Ishikawa (cell line): ENCODE measurements around the gene ATP6V0C.

Experiments used
- CEBPB ChIP-seq: IDR thresholded peaks from 2 replicates; pipeline ENCODE4 v1.6.1; 2012
- CREB1 ChIP-seq: IDR thresholded peaks from 2 replicates; pipeline ENCODE4 v1.6.1; 2012; ENCODE audit warnings: low read depth
- EGR1 ChIP-seq: IDR thresholded peaks from 2 replicates; pipeline ENCODE4 v1.6.1; 2012
- EP300 ChIP-seq: IDR thresholded peaks from 2 replicates; pipeline ENCODE4 v1.6.1; 2012; ENCODE audit warnings: borderline replicate concordance
- FOXM1 ChIP-seq: IDR thresholded peaks from 2 replicates; pipeline ENCODE4 v1.6.1; 2012; ENCODE audit warnings: low read depth, borderline replicate concordance
- MAX ChIP-seq: IDR thresholded peaks from 2 replicates; pipeline ENCODE4 v1.6.1; 2012
- NFIC ChIP-seq: IDR thresholded peaks from 2 replicates; pipeline ENCODE4 v1.6.1; 2012
- RAD21 ChIP-seq: IDR thresholded peaks from 2 replicates; pipeline ENCODE4 v1.6.1; 2012; ENCODE audit warnings: low read depth
- REST ChIP-seq: IDR thresholded peaks from 2 replicates; pipeline ENCODE4 v1.6.1; 2012; ENCODE audit warnings: low read depth, mild to moderate bottlenecking
- TAF1 ChIP-seq: IDR thresholded peaks from 2 replicates; pipeline ENCODE4 v1.6.1; 2012; ENCODE audit warnings: low read depth, mild to moderate bottlenecking
- TCF12 ChIP-seq: IDR thresholded peaks from 2 replicates; pipeline ENCODE4 v1.6.1; 2012; ENCODE audit warnings: low read depth
- TEAD4 ChIP-seq: IDR thresholded peaks from 2 replicates; pipeline ENCODE4 v1.6.1; 2012
- USF1 ChIP-seq: IDR thresholded peaks from 2 replicates; pipeline ENCODE4 v1.6.1; 2012
- YY1 ChIP-seq: IDR thresholded peaks from 2 replicates; pipeline ENCODE4 v1.6.1; 2012; ENCODE audit warnings: low read depth
- ZBTB7A ChIP-seq: IDR thresholded peaks from 2 replicates; pipeline ENCODE4 v1.6.1; 2012; ENCODE audit warnings: low read depth

ATP6V0C gene

GRCh38 chr16:2482249-2482648 is 31.5 kb upstream of the ATP6V0C start:
- TF ChIP-seq EP300 (no peak), TCF12 (no peak), FOXM1 (no peak), EGR1 (no peak), ZBTB7A (no peak), MAX (no peak), USF1 (no peak), REST (no peak), RAD21 (no peak), CEBPB (no peak)

- TF ChIP-seq CREB1 (no peak), EGR1 (no peak), NFIC (no peak), RAD21 (no peak), CEBPB (no peak), TAF1 (no peak), ZBTB7A (no peak), EP300 (no peak), USF1 (no peak), REST (no peak), FOXM1 (no peak), TCF12 (no peak)
Observed at GRCh38 chr16:2482708-2483534, 30.8 kb upstream of the ATP6V0C start.

- no peak for TF ChIP-seq NFIC
- no peak for TF ChIP-seq REST
- TF ChIP-seq CEBPB = no peak
- no peak for TF ChIP-seq EP300
- no peak for TF ChIP-seq YY1
- TF ChIP-seq TAF1 = no peak
- TF ChIP-seq RAD21 = no peak
- no peak for TF ChIP-seq TEAD4
- no peak for TF ChIP-seq TCF12
- TF ChIP-seq EGR1 = no peak
- no peak for TF ChIP-seq USF1
- no peak for TF ChIP-seq CREB1
- no peak for TF ChIP-seq MAX
- TF ChIP-seq FOXM1 = no peak
- no peak for TF ChIP-seq ZBTB7A
Observed at GRCh38 chr16:2483939-2484897, 29.5 kb upstream of the ATP6V0C start.
